Measurements from ENCODE around the gene CEP72.

CEP72 gene

DNA sequence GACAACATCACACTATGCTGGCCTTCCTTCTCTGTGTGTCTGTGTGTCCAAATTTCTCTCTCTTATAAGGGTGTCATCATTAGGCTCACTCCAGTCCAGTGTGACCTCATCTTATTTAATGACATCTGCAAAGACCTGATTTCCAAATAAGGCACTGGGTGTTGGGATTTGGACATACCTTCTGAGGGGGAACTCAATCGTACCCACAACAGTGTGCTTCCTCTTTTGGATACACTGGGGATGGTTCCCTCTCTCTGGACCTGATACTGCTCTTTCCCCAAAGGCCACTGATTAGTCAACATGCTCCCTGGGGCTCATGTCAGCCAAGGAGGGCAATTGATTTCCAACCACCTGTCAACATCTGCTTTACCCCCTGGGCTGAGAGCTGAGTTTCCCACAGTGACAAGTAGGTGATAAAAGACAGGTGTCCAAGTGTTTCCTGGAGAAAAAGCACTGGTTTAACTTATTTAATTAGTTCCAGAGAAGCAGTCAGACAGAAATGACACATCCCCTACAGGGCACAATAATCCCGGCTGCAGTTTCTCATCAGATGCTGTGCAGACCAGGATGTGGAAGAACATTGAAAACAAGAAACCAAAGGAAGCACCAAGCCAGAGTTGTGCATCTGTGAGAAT is 17.8 kb upstream of the CEP72 start:
- TF ChIP-seq, protein P1, sequence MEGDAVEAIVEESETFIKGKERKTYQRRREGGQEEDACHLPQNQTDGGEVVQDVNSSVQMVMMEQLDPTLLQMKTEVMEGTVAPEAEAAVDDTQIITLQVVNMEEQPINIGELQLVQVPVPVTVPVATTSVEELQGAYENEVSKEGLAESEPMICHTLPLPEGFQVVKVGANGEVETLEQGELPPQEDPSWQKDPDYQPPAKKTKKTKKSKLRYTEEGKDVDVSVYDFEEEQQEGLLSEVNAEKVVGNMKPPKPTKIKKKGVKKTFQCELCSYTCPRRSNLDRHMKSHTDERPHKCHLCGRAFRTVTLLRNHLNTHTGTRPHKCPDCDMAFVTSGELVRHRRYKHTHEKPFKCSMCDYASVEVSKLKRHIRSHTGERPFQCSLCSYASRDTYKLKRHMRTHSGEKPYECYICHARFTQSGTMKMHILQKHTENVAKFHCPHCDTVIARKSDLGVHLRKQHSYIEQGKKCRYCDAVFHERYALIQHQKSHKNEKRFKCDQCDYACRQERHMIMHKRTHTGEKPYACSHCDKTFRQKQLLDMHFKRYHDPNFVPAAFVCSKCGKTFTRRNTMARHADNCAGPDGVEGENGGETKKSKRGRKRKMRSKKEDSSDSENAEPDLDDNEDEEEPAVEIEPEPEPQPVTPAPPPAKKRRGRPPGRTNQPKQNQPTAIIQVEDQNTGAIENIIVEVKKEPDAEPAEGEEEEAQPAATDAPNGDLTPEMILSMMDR (IDR thresholded peaks at IDR 0.05; ENCODE audit: control insufficient read depth, insufficient read depth, low read depth, low read length, missing control alignments), result no peak
- H3K4me3 ChIP-seq (ENCODE audit: control insufficient read depth, low read depth, low read length), result no peak overlapping the region
- no peak for DNase-seq (ENCODE audit: low read depth)

DNA sequence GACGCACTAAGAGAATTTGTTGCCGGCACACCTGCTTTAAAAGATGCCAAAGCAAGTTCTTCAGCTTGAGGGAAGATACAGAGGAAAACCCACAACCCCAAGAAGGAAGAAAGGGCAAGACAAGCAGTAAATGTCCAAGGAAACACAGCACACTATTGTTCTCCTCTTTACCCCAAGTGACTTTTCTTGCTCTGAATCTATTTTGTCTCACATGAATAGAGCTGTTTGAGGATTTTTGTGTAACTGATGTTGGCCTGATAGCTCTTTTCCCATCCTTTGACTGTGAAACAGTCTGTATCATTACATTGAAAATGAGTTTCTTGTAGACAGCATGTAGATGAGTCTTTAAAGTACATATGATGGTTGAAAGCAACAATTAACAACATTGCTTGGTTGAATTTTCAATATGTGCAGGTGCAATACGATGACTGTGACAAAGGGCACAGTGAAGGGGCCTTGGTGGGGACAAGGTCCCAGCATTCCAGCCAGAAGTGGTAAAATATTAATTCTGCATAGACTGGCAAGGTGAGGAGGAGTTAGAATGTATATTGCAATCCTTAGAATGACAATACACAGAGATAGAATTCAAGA is 16.8 kb upstream of the CEP72 start:
- TF ChIP-seq, protein P1 (IDR thresholded peaks at IDR 0.05; ENCODE audit: control insufficient read depth, insufficient read depth, low read depth, low read length, missing control alignments), result no peak

DNA sequence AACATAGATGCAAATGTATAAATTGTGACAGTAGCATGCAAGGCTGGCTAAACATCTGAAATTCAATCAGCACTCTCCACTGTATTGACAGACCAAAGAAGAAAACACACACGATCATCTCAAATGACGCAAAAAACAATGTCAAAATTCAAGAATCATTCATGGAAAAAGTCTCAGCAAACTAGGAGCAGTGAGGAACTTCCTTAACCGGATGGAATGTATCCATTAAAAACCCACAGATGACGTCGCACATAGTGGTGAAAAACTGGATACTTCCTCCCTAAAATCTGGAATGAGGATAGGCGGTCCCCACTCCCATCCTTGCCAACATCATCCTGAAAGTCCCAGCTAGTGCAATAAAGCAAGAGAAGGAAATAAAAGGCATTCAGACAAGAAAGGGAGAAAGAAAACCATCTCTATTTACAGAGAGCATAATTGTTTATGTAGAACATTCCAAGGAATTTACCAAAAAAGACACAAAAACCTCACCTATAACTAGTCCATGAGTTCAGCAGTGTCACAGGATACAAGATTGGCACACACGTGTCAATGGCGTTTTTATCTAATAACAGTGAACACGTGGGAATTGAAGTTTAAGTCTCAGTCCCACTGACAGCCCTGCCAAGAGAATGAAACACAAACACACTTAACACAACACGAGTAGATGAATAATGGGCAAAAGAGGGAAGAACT is 14.1 kb upstream of the CEP72 start:
- TF ChIP-seq, protein P1 (IDR thresholded peaks at IDR 0.05; ENCODE audit: control insufficient read depth, insufficient read depth, low read depth, low read length, missing control alignments), result no peak
- H3K4me3 ChIP-seq (ENCODE audit: control insufficient read depth, low read depth, low read length), result no peak overlapping the region

More for the DNA sequence above, 16.8 kb upstream of the CEP72 start:
- no peak overlapping the region for H3K4me3 ChIP-seq (ENCODE audit: control insufficient read depth, low read depth, low read length)
- DNase-seq (ENCODE audit: low read depth), result no peak

DNA sequence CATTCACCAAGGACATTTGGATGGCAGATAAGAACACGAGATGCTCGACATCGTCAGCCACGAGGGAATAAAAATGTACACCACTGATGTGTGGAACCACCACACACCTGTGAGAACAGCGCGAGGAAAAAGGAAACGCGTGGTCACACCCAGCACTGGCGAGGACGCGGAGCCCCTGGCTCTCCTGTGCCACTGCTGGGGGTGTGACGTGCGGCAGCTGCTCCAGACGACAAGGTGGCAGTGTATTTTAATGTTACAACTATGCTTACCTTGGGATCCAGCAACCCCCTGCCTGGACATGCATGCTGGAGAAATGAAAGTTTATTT is 13.6 kb upstream of the CEP72 start:
- DNase-seq (ENCODE audit: low read depth), result no peak
- no peak overlapping the region for H3K4me3 ChIP-seq (ENCODE audit: control insufficient read depth, low read depth, low read length)
- TF ChIP-seq, protein P1 (IDR thresholded peaks at IDR 0.05; ENCODE audit: control insufficient read depth, insufficient read depth, low read depth, low read length, missing control alignments), result no peak

More for the DNA sequence above, 14.1 kb upstream of the CEP72 start:
- DNase-seq (ENCODE audit: low read depth), result no peak

DNA sequence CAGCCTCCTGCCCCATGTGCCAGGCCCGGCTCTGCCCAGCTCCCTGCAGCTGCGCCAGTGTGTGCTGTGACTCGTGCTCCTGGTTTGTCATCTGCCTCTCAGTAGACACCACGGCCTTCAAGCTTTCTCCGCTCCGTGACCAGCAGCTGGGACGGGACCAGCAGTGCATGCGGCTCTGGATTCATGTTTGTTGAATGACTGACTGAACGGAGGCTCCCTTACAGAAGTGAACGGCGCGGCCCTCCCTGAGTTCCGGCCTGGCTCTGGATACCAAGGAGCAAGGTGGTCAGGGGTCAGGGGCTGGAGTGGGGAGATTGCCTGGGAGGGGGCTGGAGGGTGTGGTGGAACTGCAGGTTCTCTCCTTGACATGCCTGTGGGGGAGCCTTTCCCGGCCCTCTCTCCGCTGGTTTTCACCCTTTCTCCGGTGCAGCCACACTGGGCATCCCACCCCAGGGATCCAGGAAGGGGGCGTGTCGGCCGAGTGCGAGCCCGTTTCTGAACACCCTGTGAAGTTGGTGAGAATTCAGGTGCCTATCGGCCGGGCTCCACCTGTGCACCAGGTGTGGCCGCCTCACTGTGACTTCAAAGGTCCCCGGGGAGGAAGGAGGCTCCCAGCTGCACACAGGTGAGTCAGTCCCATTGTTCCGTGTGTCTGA is 11.1 kb upstream of the CEP72 start:
- H3K4me3 ChIP-seq (ENCODE audit: control insufficient read depth, low read depth, low read length), result no peak overlapping the region
- no peak for DNase-seq (ENCODE audit: low read depth)
- TF ChIP-seq, protein P1 (IDR thresholded peaks at IDR 0.05; ENCODE audit: control insufficient read depth, insufficient read depth, low read depth, low read length, missing control alignments), result no peak

DNA sequence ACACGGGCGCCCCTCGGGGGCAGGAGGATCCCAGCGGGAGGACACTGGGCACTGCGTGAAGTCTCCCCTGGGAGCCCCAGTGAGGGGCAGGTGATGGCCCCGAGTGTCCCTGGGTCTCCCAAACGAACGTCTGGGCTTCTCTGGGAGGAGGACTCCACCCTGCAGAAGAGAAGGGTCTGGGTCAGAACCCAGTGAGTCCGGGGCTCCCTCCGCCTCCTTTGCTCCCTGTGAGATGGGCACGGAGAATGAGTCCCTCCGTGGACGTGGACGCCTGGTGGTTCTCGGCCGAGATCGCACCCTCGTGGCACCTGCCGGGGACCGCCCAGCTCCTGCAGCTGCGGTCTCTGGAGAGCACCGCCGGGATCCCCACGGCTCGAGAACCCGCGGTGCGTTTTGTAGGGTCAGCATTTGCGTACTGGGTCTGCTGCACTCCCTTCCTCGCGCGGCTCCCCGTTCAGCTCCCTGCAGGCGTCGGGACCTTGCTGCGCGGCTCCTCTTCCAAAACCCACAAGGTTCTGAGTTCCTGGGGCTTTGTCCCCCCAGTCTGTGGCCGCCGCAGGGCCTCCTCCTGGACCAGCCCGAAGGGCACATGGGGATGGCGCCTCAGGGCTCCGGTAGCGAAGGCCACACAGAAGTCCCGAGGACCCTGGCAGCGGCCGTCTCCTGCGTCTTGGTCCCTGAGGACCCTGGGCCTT is 10.2 kb upstream of the CEP72 start:
- no peak overlapping the region for H3K4me3 ChIP-seq (ENCODE audit: control insufficient read depth, low read depth, low read length)
- DNase-seq (ENCODE audit: low read depth), result no peak
- TF ChIP-seq, protein P1 (IDR thresholded peaks at IDR 0.05; ENCODE audit: control insufficient read depth, insufficient read depth, low read depth, low read length, missing control alignments), result no peak
